ENCODE data around the gene ZSWIM8.

The ZSWIM8 gene

GRCh38 chr10:73774637-73775036 is 10.8 kb upstream of the ZSWIM8 start (continued):
- no peak for TF ChIP-seq ZNF747 (tag by site-specific recombination; IDR thresholded peaks at IDR 0.05)
- TF ChIP-seq ZNF530 (tag by site-specific recombination; IDR thresholded peaks at IDR 0.05; ENCODE audit: low read depth), result no peak
- no peak for TF ChIP-seq SP3 (tag by site-specific recombination; IDR thresholded peaks at IDR 0.05)
- TF ChIP-seq PRDM10 (tag by site-specific recombination; IDR thresholded peaks at IDR 0.05), result peak; percentile 54
- TF ChIP-seq PRDM4 (tag by site-specific recombination; IDR thresholded peaks at IDR 0.05), result peak; percentile 73
- no peak for TF ChIP-seq ZNF416 (tag by site-specific recombination; IDR thresholded peaks at IDR 0.05)
- TF ChIP-seq ZNF146 (tag by site-specific recombination; IDR thresholded peaks at IDR 0.05), result no peak
- peak; percentile 32; the same call in 1 of the 2 replicates for TF ChIP-seq CTCF (tag by site-specific recombination; IDR thresholded peaks at IDR 0.05)
- peak; percentile 29; the same call in 1 of the 2 replicates for TF ChIP-seq OSR2 (tag by site-specific recombination; IDR thresholded peaks at IDR 0.05)
- no peak for TF ChIP-seq ZBTB7A (tag by site-specific recombination; IDR thresholded peaks at IDR 0.05; ENCODE audit: low read depth)
- no peak for TF ChIP-seq ZNF266 (tag by site-specific recombination; IDR thresholded peaks at IDR 0.05; ENCODE audit: low read depth)
- 0 out of 2 replicates have a peak, but pooled peaks have one; percentile 44 for TF ChIP-seq PATZ1 (tag by site-specific recombination; IDR thresholded peaks at IDR 0.05)
- TF ChIP-seq MEIS1 (CRISPR knock-in tag; IDR thresholded peaks at IDR 0.05; ENCODE audit: borderline replicate concordance), result no peak
- no peak; the same call in 1 of the 2 replicates for TF ChIP-seq ZNF335 (tag by site-specific recombination; conservative IDR thresholded peaks at IDR 0.05)
- TF ChIP-seq ZNF10 (tag by site-specific recombination; IDR thresholded peaks at IDR 0.05), result peak; percentile 79; the same call in 1 of the 2 replicates
- no peak for TF ChIP-seq ZNF398 (tag by site-specific recombination; IDR thresholded peaks at IDR 0.05)
- TF ChIP-seq KLF7 (tag by site-specific recombination; IDR thresholded peaks at IDR 0.05; ENCODE audit: borderline replicate concordance), result no peak
- no peak for TF ChIP-seq ZNF707 (tag by site-specific recombination; IDR thresholded peaks at IDR 0.05)
- no peak for TF ChIP-seq PRDM1 (tag by site-specific recombination; IDR thresholded peaks at IDR 0.05)
- no peak for TF ChIP-seq HOXD13 (CRISPR knock-in tag; IDR thresholded peaks at IDR 0.05; ENCODE audit: borderline replicate concordance)
- no peak for TF ChIP-seq ZNF473 (tag by site-specific recombination; IDR thresholded peaks at IDR 0.05)
- peak; percentile 39; the same call in 1 of the 2 replicates for TF ChIP-seq ZBTB17 (tag by site-specific recombination; IDR thresholded peaks at IDR 0.05)
- TF ChIP-seq ZNF223 (tag by site-specific recombination; IDR thresholded peaks at IDR 0.05), result no peak
- TF ChIP-seq ZFHX2 (tag by site-specific recombination; conservative IDR thresholded peaks at IDR 0.05), result no peak
- TF ChIP-seq ZNF211 (tag by site-specific recombination; IDR thresholded peaks at IDR 0.05; ENCODE audit: low read depth), result no peak
- TF ChIP-seq ZNF624 (tag by site-specific recombination; IDR thresholded peaks at IDR 0.05), result no peak
- no peak for TF ChIP-seq ELK4 (IDR thresholded peaks at IDR 0.05; ENCODE audit: borderline replicate concordance, low read depth, low read length)
- TF ChIP-seq KLF9 (tag by site-specific recombination; IDR thresholded peaks at IDR 0.05; ENCODE audit: low read depth), result no peak

Measured in HEK293 (cell line).